K562 (cell line): Measurements from ENCODE around the gene SORT1. TPM values are rescaled to one million over a fixed set of nuclear protein-coding genes. Genes with fewer than 3 reads are reported as not detected.

Experiments used
- ATAC-seq: fragments of 200-7000 bp; cut with Tn5 transposase; 3 replicates; pipeline ENCODE4 v1.9.1; 2020; ENCODE audit warnings: moderate library complexity
- BruUV-seq: library from RNA; stranded (reverse); fragments of 400-500 nt; replicated peaks from 2 replicates; lab custom pipeline; 2021; lab: Mats Ljungman, UMichigan
- CTCF ChIA-PET: fragments of 300-600 bp; formaldehyde crosslinking; extraction: SDS; loops from one replicate; lab custom pipeline; 2021; ENCODE audit warnings: low intra/inter-chr PET ratio; lab: Yijun Ruan, JAX
- POLR2A ChIA-PET: fragments of 300-600, 350-650 bp; sonication (Branson Sonifier 250); formaldehyde crosslinking; extraction: SDS; loops from one replicate; lab custom pipeline; 2021; ENCODE audit warnings: antibody characterized with exemption, inconsistent platforms; lab: Yijun Ruan, JAX
- DNase-seq, 4 experiments: peaks; one replicate each; pipeline versions ENCODE4 v3.0.0 to v3.0.0-alpha.2; 2011 to 2018; ENCODE audit warnings: low spot score in 3 of 4, mixed read lengths in 3 of 4; ENCODE audit errors: extremely low read depth in 1 of 4
- FAIRE-seq: peaks from 2 replicates; lab custom pipeline; 2011; peaks lifted over from hg19 to GRCh38; lab: Jason Lieb, UNC
- H2AFZ ChIP-seq: 2 replicates; pipeline ENCODE4 v1.6.0; 2011; ENCODE audit warnings: low read depth, low read length, control low read depth, inconsistent platforms
- H3K27ac ChIP-seq: fragments of 200-600 bp; 3 replicates; pipeline ENCODE4 v1.8.0; 2011; ENCODE audit warnings: low read depth, mild to moderate bottlenecking, control low read depth, inconsistent platforms, low read length, moderate library complexity, mixed read lengths; ENCODE audit errors: extremely low read depth
- H3K27me3 ChIP-seq, 2 experiments: fragments of 300-600 bp in 1 of 2; 2 replicates in 1 of 2; 3 replicates in 1 of 2; pipeline versions ENCODE4 v1.6.0 to v1.8.0; 2011; ENCODE audit warnings: inconsistent platforms in 2 of 2, low read length in 2 of 2, mild to moderate bottlenecking in 1 of 2, mixed read lengths in 1 of 2, moderate library complexity in 1 of 2; ENCODE audit not compliant: control insufficient read depth in 2 of 2, insufficient read depth in 2 of 2
- H3K36me3 ChIP-seq: fragments of 300-600 bp; 3 replicates; pipeline ENCODE4 v1.8.0; 2011; ENCODE audit warnings: mild to moderate bottlenecking, low read length, inconsistent platforms; ENCODE audit not compliant: control insufficient read depth, insufficient read depth
- H3K4me1 ChIP-seq, 2 experiments: fragments of 200-600 bp in 1 of 2; replicated peaks in 1 of 2; 2 replicates in 1 of 2; 3 replicates in 1 of 2; pipeline versions ENCODE4 v1.5.1 to v1.8.0; 2011; ENCODE audit warnings: inconsistent platforms in 2 of 2, low read length in 2 of 2, mild to moderate bottlenecking in 1 of 2, mixed read lengths in 1 of 2, moderate library complexity in 1 of 2; ENCODE audit not compliant: control insufficient read depth in 2 of 2, insufficient read depth in 2 of 2
- H3K4me2 ChIP-seq: 2 replicates; pipeline ENCODE4 v1.6.1; 2011; ENCODE audit warnings: low read length, control low read depth, inconsistent platforms, mixed read lengths; ENCODE audit not compliant: insufficient read depth
- H3K4me3 ChIP-seq: fragments of 200-600 bp; sonication (generic), shearing (Covaris generic); 2 replicates; pipeline ENCODE4 v1.5.1; 2016; ENCODE audit warnings: control low read depth, inconsistent platforms
- H3K79me2 ChIP-seq: fragments of 200-600 bp; 3 replicates; pipeline ENCODE4 v1.8.0; 2011; ENCODE audit warnings: low read length, inconsistent platforms; ENCODE audit not compliant: control insufficient read depth, insufficient read depth
- H3K9ac ChIP-seq, 2 experiments: 2 replicates each; pipeline versions ENCODE4 v1.6.0 to v1.6.1; 2011; ENCODE audit warnings: low read depth in 2 of 2, low read length in 2 of 2, control low read depth in 1 of 2, inconsistent platforms in 1 of 2, mild to moderate bottlenecking in 1 of 2, mixed read lengths in 1 of 2; ENCODE audit not compliant: insufficient read depth in 1 of 2
- H3K9me1 ChIP-seq: one replicate; pipeline ENCODE4 v1.6.0; 2011; ENCODE audit warnings: inconsistent platforms, mild to moderate bottlenecking, low read length, moderate library complexity; ENCODE audit not compliant: control insufficient read depth, insufficient read depth
- H3K9me3 ChIP-seq: replicated peaks from 2 replicates; pipeline ENCODE4 v1.5.1; 2011; ENCODE audit warnings: low read depth, low read length, inconsistent platforms; ENCODE audit not compliant: control insufficient read depth, insufficient read depth
- H4K20me1 ChIP-seq: replicated peaks from 2 replicates; pipeline ENCODE4 v1.6.1; 2011; ENCODE audit warnings: low read length, inconsistent platforms, mixed read lengths; ENCODE audit not compliant: control insufficient read depth, insufficient read depth
- ETS1 ChIP-seq: conservative IDR thresholded peaks from 2 replicates; pipeline ENCODE4 v1.6.1; 2011; ENCODE audit warnings: low read depth, mild to moderate bottlenecking, low read length; ENCODE audit not compliant: control insufficient read depth
- ILK ChIP-seq: fragments of 450-650 bp; IDR thresholded peaks from 2 replicates; pipeline ENCODE4 v1.6.1; 2016; ENCODE audit warnings: missing genetic modification characterization, low read depth, mild to moderate bottlenecking, missing compliant biosample characterization, moderate library complexity, borderline replicate concordance
- PHB ChIP-seq: fragments of 250-450 bp; sonication (Bioruptor Pico); IDR thresholded peaks from 2 replicates; pipeline ENCODE4 v1.5.0; 2021
- PRPF4 ChIP-seq: fragments of 200-400 bp; formaldehyde crosslinking; IDR thresholded peaks from one replicate; pipeline ENCODE4 v1.6.1; 2017; ENCODE audit warnings: low read length, low read depth, mild to moderate bottlenecking; ENCODE audit not compliant: insufficient read depth, poor library complexity, severe bottlenecking
- PTTG1 ChIP-seq: fragments of 450-650 bp; IDR thresholded peaks from 2 replicates; pipeline ENCODE4 v1.6.1; 2016; ENCODE audit warnings: low read depth, mild to moderate bottlenecking, missing genetic modification characterization, missing compliant biosample characterization
- SRSF1 ChIP-seq: fragments of 200-400 bp; formaldehyde crosslinking; IDR thresholded peaks from 2 replicates; pipeline ENCODE4 v1.6.1; 2017; ENCODE audit warnings: mild to moderate bottlenecking, low read depth, low read length, moderate library complexity
- THAP7 ChIP-seq: fragments of 250-450 bp; sonication (Bioruptor Pico); IDR thresholded peaks from 2 replicates; pipeline ENCODE4 v1.5.0; 2021
- UBTF ChIP-seq, 2 experiments: IDR thresholded peaks; 2 replicates each; pipeline ENCODE4 v1.6.1; 2012; ENCODE audit warnings: improper control_type of control experiment in 2 of 2, low read depth in 2 of 2, low read length in 2 of 2, borderline replicate concordance in 1 of 2
- ZNF3 ChIP-seq: fragments of 250-450 bp; sonication (Bioruptor Pico); IDR thresholded peaks from 2 replicates; pipeline ENCODE4 v1.5.0; 2021; ENCODE audit warnings: mild to moderate bottlenecking, moderate library complexity
- ZNF507 ChIP-seq: conservative IDR thresholded peaks from 2 replicates; pipeline ENCODE4 v1.6.1; 2017; ENCODE audit warnings: missing genetic modification characterization, missing compliant biosample characterization
- ZSCAN32 ChIP-seq: fragments of 450-650 bp; formaldehyde crosslinking; IDR thresholded peaks from 2 replicates; pipeline ENCODE4 v1.4.0; 2020; ENCODE audit warnings: mild to moderate bottlenecking, moderate library complexity
- whole genome bisulfite sequencing: fragments of 100-300 bp; shearing (Covaris generic); methylation state at CpG from one replicate; pipeline ENCODE4 v1.1.6; 2016; ENCODE audit warnings: low coverage, mixed read lengths; ENCODE audit not compliant: insufficient coverage; ENCODE audit errors: missing lambda C conversion rate; 5-methylcytosine and 5-hydroxymethylcytosine counted together
- in situ Hi-C: fragments of 300-500 bp; cut with MboI; formaldehyde crosslinking; loops from 4 replicates; pipeline ENCODE4 v1.15.0; 2018; ENCODE audit warnings: inconsistent platforms, mixed read lengths
- intact Hi-C: fragments of 100-400 bp; cut with micrococcal nuclease; formaldehyde crosslinking; loops from 2 replicates; pipeline ENCODE4 v1.14.2; 2022
- polyA plus RNA-seq, 8 experiments: library from polyadenylated mRNA; depleted of rRNA in 4 of 8; stranded (reverse) in 5 of 8; unstranded in 3 of 8; fragments of >200 nt; fragmentation: Nextera tagmentation in 2 of 8; fragmentation: Illumina TruSeq in 1 of 8; extraction: Ambion mirVana in 2 of 8; extraction: Trizol in 1 of 8; gene quantifications; 2 replicates each; pipeline versions ENCODE4 v1.2.1 to v1.2.3, GENCODE V29; 2011 to 2014; ENCODE audit warnings: inconsistent platforms in 1 of 8, missing spikeins in 1 of 8
- total RNA-seq, 7 experiments: library from RNA; depleted of rRNA in 6 of 7; stranded (reverse); fragments of >200 nt in 6 of 7; fragmentation: Illumina TruSeq in 2 of 7; extraction: Trizol in 2 of 7; gene quantifications; 2 replicates each; pipeline versions ENCODE4 v1.2.1 to v1.2.3, GENCODE V29; 2011 to 2021; ENCODE audit warnings: low replicate concordance in 1 of 7

The SORT1 gene
- total and polyA plus RNA-seq, 9 of the 15 experiments (the other 6 are each of a cell fraction or from before 2014, with no cell fraction given), result 27.4 to 112 (median 65.0) TPM

- H3K9ac ChIP-seq, result no peak overlapping the region
- no peak overlapping the region for H3K4me3 ChIP-seq
- no peaks in the 10 kb centered on the region for H3K79me2 ChIP-seq
- TF ChIP-seq ILK (no peak), ETS1 (no peak), PHB (no peak), PRPF4 (no peak), PTTG1 (tag) (no peak), ZSCAN32 (no peak), THAP7 (CRISPR knock-in tag) (no peak), ZNF3 (CRISPR knock-in tag) (no peak), ZNF507 (no peak), SRSF1 (no peak), UBTF (IDR thresholded peaks at IDR 0.05; ENCODE audit: borderline replicate concordance in 1 of 2, low read depth in 2 of 2, low read length in 2 of 2) (no peak)
- in situ Hi-C loops, result loop anchor here (5.0 kb wide), 2 partner anchors 138 to 268 kb away; no protein-coding TSS in a partner anchor
- WGBS, result 65% methylated on average over 9 of the region's 9 CpGs
- intact Hi-C loops, result loop anchor here (10.0 kb wide), 1 partner anchor 150 kb away; the partner anchor contains the start of gene ELAPOR1
- peaks cover 0 to 31% of the 10 kb centered on the region in 2 experiments; a peak in 2 of 5 replicates for H3K4me1 ChIP-seq
- H4K20me1 ChIP-seq, result no peaks in the 10 kb centered on the region
- DNase-seq (no peak), FAIRE-seq (no peak), ATAC-seq (no peak)
- ChIA-PET POLR2A (interaction anchor here (0.6 to 1.6 kb wide), 5 partner anchors 16 to 146 kb away, joined by 3 to 7 read pairs (median 3); partner anchors contain the start of gene PSRC1), CTCF (interaction anchor here (0.6 to 5.5 kb wide), 4 partner anchors 63 to 268 kb away, joined by 3 to 91 read pairs (median 30); partner anchors contain the start of gene SORT1)
- H3K9me1 ChIP-seq, result no peaks in the 10 kb centered on the region
- no TSS peak for BruUV-seq
- no peak overlapping the region for H3K27ac ChIP-seq
- no peaks in the 10 kb centered on the region for H3K27me3 ChIP-seq
- H3K4me2 ChIP-seq, result no peak overlapping the region
- peaks cover 49% of the 10 kb centered on the region; the same call in 2 of the 3 replicates for H3K36me3 ChIP-seq
- no peaks in the 10 kb centered on the region for H3K9me3 ChIP-seq
- no peak overlapping the region for H2AFZ ChIP-seq
Observed at GRCh38 chr1:109264379-109264755, 133.4 kb downstream of the SORT1 start.
